Measurements from ENCODE around the gene C16orf96. TPM values are rescaled to one million over a fixed set of nuclear protein-coding genes. Genes with fewer than 3 reads are reported as not detected.

The C16orf96 gene
- total RNA-seq, 1 donor from 2014 or later, result 0.45 TPM

DNA sequence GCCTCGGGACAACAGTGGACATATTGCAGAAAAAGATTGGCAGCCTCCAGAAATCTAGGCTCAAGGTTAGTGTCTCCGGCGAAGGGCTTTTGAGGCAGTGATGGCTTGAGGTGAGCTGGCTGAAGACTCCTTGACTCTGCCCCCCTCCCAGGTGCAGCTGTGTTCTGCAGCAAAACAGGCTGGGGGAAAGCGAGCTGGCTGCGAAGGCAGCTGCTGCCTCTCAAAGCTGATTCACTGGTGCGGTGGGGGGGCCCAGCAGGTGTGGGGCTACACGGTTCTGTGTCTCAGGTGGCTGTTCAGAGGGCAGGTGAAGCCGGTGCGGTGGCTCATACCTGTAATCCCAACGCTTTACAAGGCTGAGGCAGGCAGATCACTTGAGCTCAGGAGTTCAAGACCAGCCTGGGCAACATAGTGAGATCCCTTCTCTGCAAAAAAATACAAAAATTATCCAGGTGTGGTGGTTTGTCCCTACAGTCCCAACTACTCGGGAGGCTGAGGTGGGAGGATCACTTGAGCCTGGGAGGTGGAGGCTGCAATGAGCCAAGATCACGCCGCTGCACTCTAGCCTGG, 22.9 kb downstream of the C16orf96 start:
- DNase-seq (ENCODE audit: low spot score in 2 of 2, unreplicated experiment in 2 of 2), result no peak
- H3K36me3 Mint-ChIP-seq, result no peaks in the 10 kb centered on the region
- no peaks in the 10 kb centered on the region for H3K4me1 Mint-ChIP-seq
- no peaks in the 10 kb centered on the region for H3K27me3 Mint-ChIP-seq (ENCODE audit: low read depth)
- TF ChIP-seq, protein P1, sequence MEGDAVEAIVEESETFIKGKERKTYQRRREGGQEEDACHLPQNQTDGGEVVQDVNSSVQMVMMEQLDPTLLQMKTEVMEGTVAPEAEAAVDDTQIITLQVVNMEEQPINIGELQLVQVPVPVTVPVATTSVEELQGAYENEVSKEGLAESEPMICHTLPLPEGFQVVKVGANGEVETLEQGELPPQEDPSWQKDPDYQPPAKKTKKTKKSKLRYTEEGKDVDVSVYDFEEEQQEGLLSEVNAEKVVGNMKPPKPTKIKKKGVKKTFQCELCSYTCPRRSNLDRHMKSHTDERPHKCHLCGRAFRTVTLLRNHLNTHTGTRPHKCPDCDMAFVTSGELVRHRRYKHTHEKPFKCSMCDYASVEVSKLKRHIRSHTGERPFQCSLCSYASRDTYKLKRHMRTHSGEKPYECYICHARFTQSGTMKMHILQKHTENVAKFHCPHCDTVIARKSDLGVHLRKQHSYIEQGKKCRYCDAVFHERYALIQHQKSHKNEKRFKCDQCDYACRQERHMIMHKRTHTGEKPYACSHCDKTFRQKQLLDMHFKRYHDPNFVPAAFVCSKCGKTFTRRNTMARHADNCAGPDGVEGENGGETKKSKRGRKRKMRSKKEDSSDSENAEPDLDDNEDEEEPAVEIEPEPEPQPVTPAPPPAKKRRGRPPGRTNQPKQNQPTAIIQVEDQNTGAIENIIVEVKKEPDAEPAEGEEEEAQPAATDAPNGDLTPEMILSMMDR (IDR thresholded peaks at IDR 0.05; ENCODE audit: unreplicated experiment), result no peak
- H3K9me3 Mint-ChIP-seq, result no peaks in the 10 kb centered on the region
- H3K27ac Mint-ChIP-seq, result no peak overlapping the region
- no peak overlapping the region for H3K4me3 Mint-ChIP-seq

DNA sequence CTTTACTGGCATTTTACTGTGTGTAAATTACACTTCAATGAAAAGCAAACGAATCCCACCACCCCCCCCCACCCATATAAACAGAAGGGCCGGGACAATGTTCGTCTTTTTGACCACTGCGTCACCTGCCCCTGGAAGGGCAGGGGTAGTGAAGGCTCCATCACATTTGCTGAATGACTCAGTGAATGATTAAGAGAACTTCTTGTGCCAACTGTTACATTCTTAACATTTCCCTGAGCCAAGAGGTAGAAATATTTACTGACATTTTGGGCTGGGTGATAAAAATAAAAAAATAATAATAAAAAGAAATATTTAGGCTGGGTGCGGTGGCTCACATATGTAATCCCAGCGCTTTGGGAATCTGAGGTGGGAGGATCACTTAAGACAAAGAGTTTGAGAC, 24.1 kb downstream of the C16orf96 start:
- Mint-ChIP-seq H3K36me3 (no peaks in the 10 kb centered on the region), H3K4me3 (no peak overlapping the region), H3K4me1 (no peaks in the 10 kb centered on the region), H3K9me3 (no peaks in the 10 kb centered on the region), H3K27ac (no peak overlapping the region), H3K27me3 (ENCODE audit: low read depth) (no peaks in the 10 kb centered on the region)
- DNase-seq (ENCODE audit: low spot score in 2 of 2, unreplicated experiment in 2 of 2), result no peak
- TF ChIP-seq, protein P1 (IDR thresholded peaks at IDR 0.05; ENCODE audit: unreplicated experiment), result no peak

DNA sequence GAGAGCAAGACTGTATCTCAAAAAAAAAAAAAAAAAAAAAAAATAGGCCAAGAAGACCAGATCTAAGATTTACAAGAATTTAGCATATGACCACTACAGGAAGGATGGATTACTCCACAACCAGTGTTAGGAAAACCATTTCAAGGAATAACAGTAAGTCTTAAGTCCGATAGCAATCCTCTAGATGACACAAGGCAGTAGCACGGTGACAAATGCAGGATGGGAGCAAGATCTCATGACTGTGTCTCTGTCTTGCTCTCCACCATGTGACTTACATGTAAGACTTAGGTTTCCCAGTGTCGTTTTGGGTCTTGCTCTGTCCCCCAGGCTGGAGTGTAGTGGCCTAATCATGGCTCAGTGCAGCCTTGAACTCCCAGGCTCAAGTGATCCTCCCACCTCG, 27.8 kb downstream of the C16orf96 start:
- H3K27me3 Mint-ChIP-seq (ENCODE audit: low read depth), result peaks cover 15% of the 10 kb centered on the region
- H3K4me1 Mint-ChIP-seq, result no peaks in the 10 kb centered on the region
- H3K9me3 Mint-ChIP-seq, result no peaks in the 10 kb centered on the region
- no peak overlapping the region for H3K27ac Mint-ChIP-seq
- DNase-seq (ENCODE audit: low spot score in 2 of 2, unreplicated experiment in 2 of 2), result no peak
- H3K4me3 Mint-ChIP-seq, result no peak overlapping the region
- no peaks in the 10 kb centered on the region for H3K36me3 Mint-ChIP-seq
- TF ChIP-seq, protein P1 (IDR thresholded peaks at IDR 0.05; ENCODE audit: unreplicated experiment), result no peak

DNA sequence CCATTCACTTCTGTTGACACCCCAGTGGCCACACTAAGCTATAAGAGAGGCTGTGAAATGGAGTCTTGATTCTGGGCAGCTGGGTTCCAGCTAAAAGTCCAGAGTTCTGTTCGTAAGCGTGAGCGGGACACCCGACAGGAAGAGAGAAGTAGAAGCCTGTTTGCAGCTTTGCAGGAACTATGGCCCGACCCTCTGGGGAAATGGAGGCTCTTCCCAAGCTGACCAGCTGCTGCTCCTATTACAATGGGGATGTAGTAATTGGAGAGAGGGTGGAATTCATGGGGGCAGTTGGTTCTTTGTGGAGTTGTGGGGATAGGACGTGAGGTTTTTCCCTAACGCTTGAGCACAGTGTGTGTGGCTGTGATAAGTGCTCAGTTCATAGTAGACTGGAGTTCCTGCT, 30.2 kb downstream of the C16orf96 start:
- TF ChIP-seq, protein P1 (IDR thresholded peaks at IDR 0.05; ENCODE audit: unreplicated experiment), result no peak
- no peak overlapping the region for H3K27ac Mint-ChIP-seq
- H3K4me1 Mint-ChIP-seq, result no peaks in the 10 kb centered on the region

DNA sequence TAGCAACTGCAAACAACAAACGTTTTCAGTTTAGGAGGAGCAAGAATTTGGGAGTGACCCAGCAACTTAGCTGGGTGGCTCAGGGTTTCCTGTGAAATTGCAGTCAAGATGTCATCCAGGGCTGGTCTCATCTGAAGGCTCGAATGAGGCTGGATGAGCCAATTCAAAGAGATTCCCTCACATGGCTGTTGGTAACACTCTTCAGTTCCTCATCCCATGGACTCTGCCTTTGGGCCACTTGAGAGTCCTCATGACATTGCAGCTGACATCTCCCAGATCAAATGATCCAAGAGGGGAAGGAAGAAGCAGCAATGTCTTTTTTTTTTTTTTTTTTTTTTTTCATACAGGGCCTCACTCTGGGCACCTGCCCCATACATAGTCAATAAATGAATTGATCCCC, 32.2 kb downstream of the C16orf96 start:
- TF ChIP-seq, protein P1 (IDR thresholded peaks at IDR 0.05; ENCODE audit: unreplicated experiment), result no peak
- no peaks in the 10 kb centered on the region for H3K9me3 Mint-ChIP-seq
- H3K27ac Mint-ChIP-seq, result no peak overlapping the region

More for the DNA sequence above, 30.2 kb downstream of the C16orf96 start:
- Mint-ChIP-seq H3K27me3 (ENCODE audit: low read depth) (peaks cover 15% of the 10 kb centered on the region), H3K9me3 (no peaks in the 10 kb centered on the region), H3K4me3 (no peak overlapping the region), H3K36me3 (no peaks in the 10 kb centered on the region)
- DNase-seq (ENCODE audit: low spot score in 2 of 2, unreplicated experiment in 2 of 2), result no peak

DNA sequence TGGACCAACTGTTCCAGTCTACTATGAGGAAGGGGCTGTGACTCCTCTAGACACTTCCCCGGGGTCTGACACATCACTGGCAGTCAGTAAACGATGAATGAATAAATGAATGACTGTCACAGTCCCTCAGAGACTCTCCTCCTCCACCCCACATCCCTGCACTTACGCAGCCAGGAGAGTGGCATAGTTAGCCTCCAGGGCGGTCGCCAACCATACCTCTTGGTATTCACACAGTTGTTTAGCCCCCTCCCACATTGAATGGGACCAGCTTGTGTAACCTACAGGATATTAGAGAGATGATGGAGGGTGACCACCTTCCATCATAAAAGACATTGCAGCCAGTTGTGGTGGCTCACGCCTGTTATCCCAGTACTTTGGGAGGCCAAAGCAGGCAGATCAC, 32.8 kb downstream of the C16orf96 start:
- Mint-ChIP-seq H3K4me1 (no peaks in the 10 kb centered on the region), H3K4me3 (no peak overlapping the region), H3K27me3 (ENCODE audit: low read depth) (peaks cover 15% of the 10 kb centered on the region), H3K9me3 (no peaks in the 10 kb centered on the region), H3K36me3 (no peaks in the 10 kb centered on the region), H3K27ac (no peak overlapping the region)
- TF ChIP-seq, protein P1 (IDR thresholded peaks at IDR 0.05; ENCODE audit: unreplicated experiment), result no peak
- DNase-seq (ENCODE audit: low spot score in 2 of 2, unreplicated experiment in 2 of 2), result no peak

More for the DNA sequence above, 32.2 kb downstream of the C16orf96 start:
- H3K36me3 Mint-ChIP-seq, result no peaks in the 10 kb centered on the region
- no peak for DNase-seq (ENCODE audit: low spot score in 2 of 2, unreplicated experiment in 2 of 2)
- H3K27me3 Mint-ChIP-seq (ENCODE audit: low read depth), result peaks cover 15% of the 10 kb centered on the region
- no peak overlapping the region for H3K4me3 Mint-ChIP-seq
- H3K4me1 Mint-ChIP-seq, result no peaks in the 10 kb centered on the region
